GM12878 (cell line): ENCODE measurements around the gene TEX264. TPM values are rescaled to one million over a fixed set of nuclear protein-coding genes. Genes with fewer than 3 reads are reported as not detected.
"Not testable (repeated sequence)": the region's sequence is repeated elsewhere in the genome, so short reads cannot be mapped to it uniquely, and the experiment has no call there.

ENCODE experiments used
- ATAC-seq: fragments of 200-7000 bp; cut with Tn5 transposase; 3 replicates; pipeline ENCODE4 v1.9.1; 2020; ENCODE audit warnings: mild to moderate bottlenecking, moderate library complexity
- BruUV-seq: library from RNA; stranded (reverse); fragments of 400-500 nt; replicated peaks from 2 replicates; lab custom pipeline; 2021; lab: Mats Ljungman, UMichigan
- CTCF ChIA-PET: fragments of 300-600 bp; sonication (Branson Sonifier 250); formaldehyde crosslinking; extraction: SDS; loops from one replicate; lab custom pipeline; 2021; ENCODE audit warnings: inconsistent platforms; lab: Yijun Ruan, JAX
- POLR2A ChIA-PET: fragments of 350-600 bp; formaldehyde crosslinking; extraction: SDS; loops from one replicate; lab custom pipeline; 2021; ENCODE audit warnings: inconsistent platforms; lab: Charles Lee
- RAD21 ChIA-PET: fragments of 300-600 bp; sonication (Branson Sonifier 250); formaldehyde crosslinking; loops from one replicate; lab custom pipeline; 2023; ENCODE audit warnings: antibody characterized with exemption; ENCODE audit not compliant: unreplicated experiment; lab: Charles Lee
- SMC1A ChIA-PET: fragments of 300-600 bp; sonication (Branson Sonifier 250); formaldehyde crosslinking; loops from one replicate; lab custom pipeline; 2023; ENCODE audit not compliant: unreplicated experiment, uncharacterized antibody; lab: Charles Lee
- DNase-seq: peaks from one replicate; pipeline ENCODE4 v3.0.0-alpha.2; 2011; ENCODE audit warnings: low read depth, low spot score
- FAIRE-seq: peaks from 3 replicates; lab custom pipeline; 2011; peaks lifted over from hg19 to GRCh38; lab: Jason Lieb, UNC
- H2AFZ ChIP-seq: 2 replicates; pipeline ENCODE4 v1.6.0; 2011; ENCODE audit warnings: low read depth, low read length, control low read depth; ENCODE audit not compliant: control insufficient read depth
- H3K27ac ChIP-seq: 2 replicates; pipeline ENCODE4 v1.5.1; 2011; ENCODE audit warnings: control low read depth; ENCODE audit not compliant: control insufficient read depth, insufficient read depth
- H3K27me3 ChIP-seq, 2 experiments: replicated peaks in 1 of 2; 2 replicates each; pipeline versions ENCODE4 v1.6.0 to v1.6.1; 2011; ENCODE audit warnings: low read length in 1 of 2; ENCODE audit not compliant: control insufficient read depth in 2 of 2, insufficient read depth in 2 of 2
- H3K36me3 ChIP-seq, 2 experiments: 2 replicates each; pipeline ENCODE4 v1.5.1; 2011; ENCODE audit warnings: low read length in 1 of 2; ENCODE audit not compliant: control insufficient read depth in 2 of 2, insufficient read depth in 2 of 2
- H3K4me1 ChIP-seq: 2 replicates; pipeline ENCODE4 v1.6.1; 2011; ENCODE audit warnings: mild to moderate bottlenecking, low read length, moderate library complexity, mixed read lengths; ENCODE audit not compliant: control insufficient read depth, insufficient read depth
- H3K4me2 ChIP-seq: 2 replicates; pipeline ENCODE4 v1.6.0; 2011; ENCODE audit warnings: control low read depth; ENCODE audit not compliant: control insufficient read depth, insufficient read depth
- H3K4me3 ChIP-seq: fragments of 200-600 bp; sonication (generic); 2 replicates; pipeline ENCODE4 v1.5.1; 2016
- H3K79me2 ChIP-seq: 2 replicates; pipeline ENCODE4 v1.6.0; 2011; ENCODE audit warnings: low read length; ENCODE audit not compliant: control insufficient read depth, insufficient read depth
- H3K9ac ChIP-seq: 2 replicates; pipeline ENCODE4 v1.8.0; 2011; ENCODE audit warnings: low read length, control low read depth, mixed read lengths; ENCODE audit not compliant: control insufficient read depth, insufficient read depth
- H3K9me3 ChIP-seq: replicated peaks from 3 replicates; pipeline ENCODE4 v1.5.1; 2011; ENCODE audit warnings: mild to moderate bottlenecking, low read length; ENCODE audit not compliant: control insufficient read depth, insufficient read depth
- H4K20me1 ChIP-seq: 2 replicates; pipeline ENCODE4 v1.6.0; 2011; ENCODE audit not compliant: control insufficient read depth, insufficient read depth
- CHD2 ChIP-seq: IDR thresholded peaks from 2 replicates; pipeline ENCODE4 v1.6.1; 2011; ENCODE audit warnings: low read depth, low read length, improper control_type of control experiment, borderline replicate concordance
- EGR1 ChIP-seq, 2 experiments: IDR thresholded peaks; 1 replicate in 1 of 2; 2 replicates in 1 of 2; pipeline ENCODE4 v1.6.1; 2011 to 2012; ENCODE audit warnings: low read depth in 2 of 2, low read length in 2 of 2, borderline replicate concordance in 1 of 2, mild to moderate bottlenecking in 1 of 2, moderate library complexity in 1 of 2
- ETV6 ChIP-seq, 2 experiments: fragments of 450-650 bp in 1 of 2; IDR thresholded peaks in 1 of 2; conservative IDR thresholded peaks in 1 of 2; 2 replicates each; pipeline ENCODE4 v1.6.1; 2014; ENCODE audit warnings: antibody characterized with exemption in 1 of 2, borderline replicate concordance in 1 of 2, low read depth in 1 of 2, mild to moderate bottlenecking in 1 of 2, moderate library complexity in 1 of 2
- NBN ChIP-seq: fragments of 450-650 bp; IDR thresholded peaks from 2 replicates; pipeline ENCODE4 v1.6.1; 2016
- RAD51 ChIP-seq: fragments of 450-650 bp; IDR thresholded peaks from 2 replicates; pipeline ENCODE4 v1.6.1; 2016; ENCODE audit warnings: moderate library complexity, mild to moderate bottlenecking, inconsistent platforms
- SKIL ChIP-seq: fragments of 450-650 bp; IDR thresholded peaks from 2 replicates; pipeline ENCODE4 v1.6.1; 2017; ENCODE audit warnings: mild to moderate bottlenecking, low read depth, inconsistent platforms; ENCODE audit not compliant: poor library complexity, severe bottlenecking
- ZNF274 ChIP-seq: IDR thresholded peaks from one replicate; pipeline ENCODE4 v1.8.0; 2011; ENCODE audit not compliant: insufficient read length, insufficient read depth
- WGBS: methylation state at CpG from one replicate; pipeline ENCODE4 v1.1.6; 2016; ENCODE audit warnings: low lambda C conversion rate; ENCODE audit not compliant: insufficient replicate concordance, insufficient coverage; ENCODE audit errors: missing lambda C conversion rate; 5-methylcytosine and 5-hydroxymethylcytosine counted together
- in situ Hi-C: fragments of 300-500 bp; cut with MboI; formaldehyde crosslinking; loops from 9 replicates; pipeline ENCODE4 v1.14.3; 2018; ENCODE audit warnings: mixed read lengths
- intact Hi-C: fragments of 100-400 bp; cut with micrococcal nuclease; formaldehyde crosslinking; loops from one replicate; pipeline ENCODE4 v1.14.2; 2022; ENCODE audit not compliant: unreplicated experiment
- polyA plus RNA-seq, 11 experiments: library from polyadenylated mRNA; depleted of rRNA in 4 of 11; unstranded in 6 of 11; stranded (reverse) in 5 of 11; fragments of >200 nt; fragmentation: Nextera tagmentation in 4 of 11; fragmentation: Illumina TruSeq in 1 of 11; extraction: Ambion mirVana in 4 of 11; extraction: Trizol in 1 of 11; gene quantifications; 1 replicate in 1 of 11; 2 replicates in 10 of 11; pipeline versions ENCODE4 v1.2.1 to v1.2.3, GENCODE V29; 2011 to 2016; ENCODE audit warnings: inconsistent platforms in 2 of 11, missing spikeins in 2 of 11, low read depth in 1 of 11
- total RNA-seq, 4 experiments: library from RNA; depleted of rRNA in 3 of 4; stranded (reverse); fragments of >200 nt in 3 of 4; fragmentation: Illumina TruSeq in 1 of 4; extraction: Trizol in 1 of 4; gene quantifications; 2 replicates each; pipeline versions ENCODE4 v1.2.1 to v1.2.3, GENCODE V29; 2013 to 2021
- TF ChIP-seq, protein P1 (sequence below): fragments of 450-650 bp; IDR thresholded peaks from 2 replicates; pipeline ENCODE4 v1.6.1; 2017; ENCODE audit warnings: antibody characterized with exemption, mild to moderate bottlenecking, moderate library complexity

The TEX264 gene
- total and polyA plus RNA-seq, 10 of the 15 experiments (the other 5 are each of a cell fraction or from before 2014, with no cell fraction given) = 3.6 to 63.0 (median 52.4) TPM

- TF ChIP-seq, protein P1, sequence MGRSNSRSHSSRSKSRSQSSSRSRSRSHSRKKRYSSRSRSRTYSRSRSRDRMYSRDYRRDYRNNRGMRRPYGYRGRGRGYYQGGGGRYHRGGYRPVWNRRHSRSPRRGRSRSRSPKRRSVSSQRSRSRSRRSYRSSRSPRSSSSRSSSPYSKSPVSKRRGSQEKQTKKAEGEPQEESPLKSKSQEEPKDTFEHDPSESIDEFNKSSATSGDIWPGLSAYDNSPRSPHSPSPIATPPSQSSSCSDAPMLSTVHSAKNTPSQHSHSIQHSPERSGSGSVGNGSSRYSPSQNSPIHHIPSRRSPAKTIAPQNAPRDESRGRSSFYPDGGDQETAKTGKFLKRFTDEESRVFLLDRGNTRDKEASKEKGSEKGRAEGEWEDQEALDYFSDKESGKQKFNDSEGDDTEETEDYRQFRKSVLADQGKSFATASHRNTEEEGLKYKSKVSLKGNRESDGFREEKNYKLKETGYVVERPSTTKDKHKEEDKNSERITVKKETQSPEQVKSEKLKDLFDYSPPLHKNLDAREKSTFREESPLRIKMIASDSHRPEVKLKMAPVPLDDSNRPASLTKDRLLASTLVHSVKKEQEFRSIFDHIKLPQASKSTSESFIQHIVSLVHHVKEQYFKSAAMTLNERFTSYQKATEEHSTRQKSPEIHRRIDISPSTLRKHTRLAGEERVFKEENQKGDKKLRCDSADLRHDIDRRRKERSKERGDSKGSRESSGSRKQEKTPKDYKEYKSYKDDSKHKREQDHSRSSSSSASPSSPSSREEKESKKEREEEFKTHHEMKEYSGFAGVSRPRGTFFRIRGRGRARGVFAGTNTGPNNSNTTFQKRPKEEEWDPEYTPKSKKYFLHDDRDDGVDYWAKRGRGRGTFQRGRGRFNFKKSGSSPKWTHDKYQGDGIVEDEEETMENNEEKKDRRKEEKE = no peak
- TF ChIP-seq EGR1 (IDR thresholded peaks at IDR 0.05; ENCODE audit: borderline replicate concordance in 1 of 2, low read depth in 2 of 2, low read length in 2 of 2) (no peak), RAD51 (no peak), NBN (no peak), SKIL (no peak), ZNF274 (no peak), CHD2 (no peak), ETV6 (conservative IDR thresholded peaks at IDR 0.05 in 1 of 2, IDR thresholded peaks at IDR 0.05 in 1 of 2; ENCODE audit: borderline replicate concordance in 1 of 2, low read depth in 1 of 2) (no peak)
- TF ChIP-seq, all 136 proteins: peak for 0
These were observed 25.0 kb upstream of the TEX264 start (continued) for GRCh38 chr3:51646091-51646490.

- BruUV-seq, H2AFZ ChIP-seq, H3K36me3 ChIP-seq, H3K4me1 ChIP-seq, DNase-seq, ATAC-seq, POLR2A ChIA-PET, intact Hi-C loops, H3K27me3 ChIP-seq, H3K9ac ChIP-seq, H3K27ac ChIP-seq, FAIRE-seq, H3K4me2 ChIP-seq, H3K4me3 ChIP-seq, H4K20me1 ChIP-seq, H3K79me2 ChIP-seq, RAD21 ChIA-PET, H3K9me3 ChIP-seq, in situ Hi-C loops: not testable (repeated sequence)
- ChIA-PET SMC1A (interaction anchor here (0.8 kb wide), 1 partner anchor 30 kb away, joined by 3 read pairs; no protein-coding TSS in a partner anchor), CTCF (interaction anchor here (1.2 to 1.8 kb wide), 3 partner anchors 10 to 150 kb away, joined by 3 to 6 read pairs (median 4); no protein-coding TSS in a partner anchor)
- 90% methylated on average over 2 of the region's 2 CpGs for WGBS
These were observed 18.9 kb upstream of the TEX264 start for GRCh38 chr3:51652103-51652502.

GRCh38 chr3:51653409-51653808, 17.6 kb upstream of the TEX264 start:
- H3K27ac ChIP-seq, H4K20me1 ChIP-seq, H3K36me3 ChIP-seq, H2AFZ ChIP-seq, H3K9me3 ChIP-seq, in situ Hi-C loops, H3K9ac ChIP-seq, ATAC-seq, H3K4me1 ChIP-seq, RAD21 ChIA-PET, BruUV-seq, H3K4me3 ChIP-seq, H3K27me3 ChIP-seq, H3K4me2 ChIP-seq, DNase-seq, H3K79me2 ChIP-seq, CTCF ChIA-PET, FAIRE-seq, intact Hi-C loops: not testable (repeated sequence)
- SMC1A ChIA-PET = interaction anchor here (1.5 kb wide), 1 partner anchor 11 kb away, joined by 4 read pairs; no protein-coding TSS in a partner anchor
- WGBS = 100% methylated on average over 2 of the region's 2 CpGs
- POLR2A ChIA-PET = interaction anchor here (0.6 kb wide), 1 partner anchor 114 kb away, joined by 3 read pairs; no protein-coding TSS in a partner anchor
